HFF-Myc (cell line): ENCODE measurements around the gene COMMD4.
"Not testable (repeated sequence)": the region's sequence is repeated elsewhere in the genome, so short reads cannot be mapped to it uniquely, and the experiment has no call there.

Source experiments
- DNase-seq: peaks from one replicate; pipeline ENCODE4 v3.0.0-alpha.2; 2011; ENCODE audit warnings: low read depth; ENCODE audit errors: extremely low read depth
- H3K4me3 ChIP-seq: replicated peaks from 2 replicates; pipeline ENCODE4 v1.5.1; 2011; ENCODE audit warnings: low read depth, mild to moderate bottlenecking, control low read depth, low read length
- TF ChIP-seq, protein P1 (sequence below): IDR thresholded peaks from 2 replicates; pipeline ENCODE4 v1.5.1; 2012; ENCODE audit warnings: mild to moderate bottlenecking, low read depth, low read length, control low read depth; ENCODE audit errors: missing control alignments

COMMD4 gene

DNA sequence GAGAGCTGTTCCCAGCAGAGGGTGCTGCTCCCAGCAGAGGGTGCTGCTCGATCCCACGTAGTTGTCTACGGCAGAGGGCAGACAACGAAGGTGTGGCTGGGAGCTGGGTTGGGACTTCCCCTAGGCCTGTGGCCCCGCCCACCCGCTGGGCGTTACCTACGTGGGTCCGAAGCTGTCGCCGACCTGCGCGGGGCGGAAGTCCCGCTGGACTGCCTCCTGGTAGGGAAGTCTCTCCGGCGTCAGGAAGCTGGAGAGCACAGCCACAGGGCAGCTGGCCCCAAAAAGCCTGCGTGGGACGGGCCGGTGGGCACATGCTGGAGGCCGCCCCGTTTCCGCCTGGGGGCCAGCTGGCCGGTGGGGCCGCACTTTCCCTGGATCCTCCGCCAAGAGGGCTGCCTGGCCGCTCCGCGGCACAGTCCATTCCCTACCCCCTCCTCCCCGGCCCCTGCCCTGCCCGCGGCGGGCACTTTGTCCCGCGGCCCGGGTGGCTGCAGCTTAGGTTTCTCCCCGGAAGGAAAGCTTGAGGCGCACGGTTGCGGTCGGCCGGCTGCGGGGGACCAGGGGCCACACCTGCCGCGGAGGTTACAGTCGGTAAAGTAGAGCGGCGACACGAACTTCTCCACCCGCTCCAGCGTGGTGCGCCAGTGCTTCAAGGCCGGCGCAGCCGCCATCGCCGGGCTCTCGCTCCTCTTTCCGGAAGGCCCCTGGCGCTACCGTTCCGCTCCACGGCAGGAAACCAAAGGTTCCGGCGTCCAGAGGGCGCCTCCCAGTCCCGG, 32.2 kb downstream of the COMMD4 start, which contains the start of gene MAN2C1:
MAN2C1 (minus strand) TSS at position 695 of the 776 bp plus-strand sequence; CDS start at position 671, 24 bp downstream.
- H3K4me3 ChIP-seq, result peak within 1 kb of the TSS; percentile 86
- TF ChIP-seq, protein P1, sequence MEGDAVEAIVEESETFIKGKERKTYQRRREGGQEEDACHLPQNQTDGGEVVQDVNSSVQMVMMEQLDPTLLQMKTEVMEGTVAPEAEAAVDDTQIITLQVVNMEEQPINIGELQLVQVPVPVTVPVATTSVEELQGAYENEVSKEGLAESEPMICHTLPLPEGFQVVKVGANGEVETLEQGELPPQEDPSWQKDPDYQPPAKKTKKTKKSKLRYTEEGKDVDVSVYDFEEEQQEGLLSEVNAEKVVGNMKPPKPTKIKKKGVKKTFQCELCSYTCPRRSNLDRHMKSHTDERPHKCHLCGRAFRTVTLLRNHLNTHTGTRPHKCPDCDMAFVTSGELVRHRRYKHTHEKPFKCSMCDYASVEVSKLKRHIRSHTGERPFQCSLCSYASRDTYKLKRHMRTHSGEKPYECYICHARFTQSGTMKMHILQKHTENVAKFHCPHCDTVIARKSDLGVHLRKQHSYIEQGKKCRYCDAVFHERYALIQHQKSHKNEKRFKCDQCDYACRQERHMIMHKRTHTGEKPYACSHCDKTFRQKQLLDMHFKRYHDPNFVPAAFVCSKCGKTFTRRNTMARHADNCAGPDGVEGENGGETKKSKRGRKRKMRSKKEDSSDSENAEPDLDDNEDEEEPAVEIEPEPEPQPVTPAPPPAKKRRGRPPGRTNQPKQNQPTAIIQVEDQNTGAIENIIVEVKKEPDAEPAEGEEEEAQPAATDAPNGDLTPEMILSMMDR, result peak; percentile 76
- peak; percentile 93 for DNase-seq

DNA sequence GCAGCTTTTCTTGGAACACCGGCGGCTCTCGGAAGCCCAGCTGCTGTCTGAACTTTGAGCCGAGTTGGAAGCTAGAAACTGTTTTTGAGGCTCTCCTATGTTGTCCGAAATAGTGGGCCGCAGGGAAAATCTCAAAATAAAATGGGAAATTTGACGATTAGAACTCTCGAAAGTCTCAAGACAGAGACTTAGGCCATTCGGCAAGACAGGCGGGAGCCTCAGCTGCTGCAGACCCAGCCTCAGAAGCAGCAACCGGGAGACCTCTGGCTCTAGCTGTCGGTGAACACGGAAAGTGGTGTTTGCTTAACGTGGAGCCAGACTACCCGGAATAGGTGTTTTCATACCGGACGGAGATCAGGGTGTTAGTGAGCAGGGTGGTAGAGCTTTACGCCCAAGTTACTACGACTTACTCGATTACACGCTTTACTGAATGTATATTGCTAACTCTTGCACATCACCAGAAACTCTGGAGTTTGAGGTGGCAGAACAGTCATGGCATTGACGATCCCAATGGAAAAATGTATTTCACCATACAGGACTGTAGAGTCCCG, 32.9 kb downstream of the COMMD4 start:
- TF ChIP-seq, protein P1, result no peak
- H3K4me3 ChIP-seq, result peak overlapping the region; percentile 86

DNA sequence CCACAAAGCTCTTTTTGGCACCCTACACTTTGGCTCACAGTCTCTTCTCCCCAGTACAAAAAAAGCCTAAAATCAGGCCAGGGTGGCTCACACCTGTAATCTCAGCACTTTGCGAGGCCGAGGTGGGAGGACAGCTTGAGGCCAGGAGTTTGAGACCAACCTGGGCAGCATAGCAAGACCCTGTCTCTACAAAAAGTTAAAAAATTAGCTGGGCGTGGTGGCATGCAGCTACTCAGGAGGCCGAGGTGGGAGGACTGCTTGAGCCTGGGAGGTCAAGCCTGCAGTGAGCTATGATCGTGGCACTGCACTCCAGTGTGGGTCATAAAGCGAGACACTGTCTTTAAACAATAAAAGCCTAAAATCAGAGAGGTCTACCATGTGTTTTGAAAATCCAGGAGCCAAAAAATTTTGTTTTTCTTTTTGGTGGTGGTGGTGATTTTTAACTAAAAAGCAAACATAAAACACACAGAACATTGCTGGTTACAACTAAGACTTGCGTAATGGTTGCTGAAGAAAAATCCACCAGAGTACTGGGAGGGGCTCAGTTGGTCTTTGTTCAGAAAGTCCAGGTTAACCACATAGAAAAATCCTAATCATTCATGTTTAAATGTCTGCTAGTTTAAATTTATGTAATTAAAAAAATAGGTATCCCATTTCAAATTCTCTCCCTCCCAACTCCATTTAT, 34.2 kb downstream of the COMMD4 start:
- TF ChIP-seq, protein P1, result no peak
- no peak for DNase-seq
- no peak overlapping the region for H3K4me3 ChIP-seq

More for the DNA sequence above, 32.9 kb downstream of the COMMD4 start:
- DNase-seq, result no peak

DNA sequence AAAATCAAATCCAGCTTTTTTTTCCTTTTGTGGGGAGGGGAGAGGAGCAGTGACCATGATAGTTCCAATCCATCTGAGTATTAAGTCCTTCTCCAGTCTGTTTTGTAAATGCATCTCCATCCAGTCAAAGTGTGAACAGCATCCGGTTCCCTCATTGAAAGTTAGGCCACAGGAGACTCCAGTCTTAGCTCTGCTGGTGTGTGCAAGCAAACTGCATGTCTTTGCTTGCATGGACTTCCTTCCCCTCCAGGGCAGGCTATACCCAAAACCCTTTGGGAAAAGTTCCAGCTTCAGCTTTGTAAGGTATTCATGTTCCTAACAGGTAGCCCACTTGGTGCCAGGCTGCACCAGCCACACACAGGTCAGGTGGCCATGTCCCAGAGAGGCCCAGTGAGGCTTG, 35.6 kb downstream of the COMMD4 start:
- H3K4me3 ChIP-seq, result no peak overlapping the region
- DNase-seq, result no peak

DNA sequence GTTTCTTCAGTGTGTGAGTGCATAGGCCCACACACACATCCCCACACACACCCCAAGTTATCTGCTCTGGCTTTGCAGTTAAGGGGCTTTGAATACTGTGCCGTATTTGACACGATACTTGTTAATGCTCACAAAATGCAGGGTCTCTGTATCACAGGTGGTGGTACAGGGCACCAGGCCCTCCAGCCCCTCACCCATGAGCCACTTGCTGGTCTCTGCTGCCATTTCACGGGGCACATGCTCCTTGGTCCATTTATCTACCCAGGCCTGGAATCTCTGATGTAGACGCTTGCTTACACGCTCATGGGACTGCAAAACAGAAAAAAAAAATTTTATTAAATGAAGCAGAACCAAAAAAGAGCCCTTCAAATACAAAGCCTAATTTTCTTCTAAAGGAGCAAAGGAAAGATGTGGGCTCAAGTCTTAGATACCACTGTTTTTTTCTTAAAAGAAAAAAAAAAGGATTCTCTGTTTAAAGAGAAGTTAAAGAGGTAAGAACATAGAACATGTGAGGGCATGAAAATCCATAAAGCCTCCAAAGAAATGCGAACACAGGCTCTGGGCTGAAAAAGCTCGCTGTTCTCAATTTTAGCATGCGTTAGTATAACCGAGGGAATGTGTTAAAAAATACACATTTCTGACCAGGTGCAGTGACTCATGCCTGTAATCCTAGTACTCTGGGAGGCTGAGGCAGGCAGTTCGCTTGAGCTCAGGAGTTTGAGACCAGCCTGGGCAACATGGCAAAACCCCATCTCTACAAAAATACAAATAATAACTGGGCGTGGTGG, 36.2 kb downstream of the COMMD4 start:
- DNase-seq, result no peak
- no peak overlapping the region for H3K4me3 ChIP-seq
- TF ChIP-seq, protein P1, result no peak

More for the DNA sequence above, 35.6 kb downstream of the COMMD4 start:
- TF ChIP-seq, protein P1, result no peak

DNA sequence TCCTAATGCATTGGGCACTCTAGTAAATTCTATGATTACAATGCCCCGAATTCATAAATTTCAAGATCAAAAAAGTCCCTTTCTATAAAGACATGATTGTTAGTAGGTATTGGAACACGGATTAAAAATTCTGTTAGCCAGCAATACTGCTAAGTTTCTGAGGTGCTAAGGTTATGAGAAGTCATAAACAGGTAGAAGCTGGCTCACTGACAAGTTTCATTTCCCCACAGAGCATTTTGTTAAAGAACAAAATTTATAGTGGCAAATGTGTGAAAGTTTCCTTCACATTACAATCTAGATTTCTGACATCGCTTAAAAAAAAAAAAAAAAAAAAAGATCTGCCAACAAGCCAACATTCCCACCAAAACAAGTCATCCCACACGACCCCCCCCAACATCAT, 44.9 kb downstream of the COMMD4 start:
- DNase-seq, result no peak
- TF ChIP-seq, protein P1, result no peak
- H3K4me3 ChIP-seq, result no peak overlapping the region

DNA sequence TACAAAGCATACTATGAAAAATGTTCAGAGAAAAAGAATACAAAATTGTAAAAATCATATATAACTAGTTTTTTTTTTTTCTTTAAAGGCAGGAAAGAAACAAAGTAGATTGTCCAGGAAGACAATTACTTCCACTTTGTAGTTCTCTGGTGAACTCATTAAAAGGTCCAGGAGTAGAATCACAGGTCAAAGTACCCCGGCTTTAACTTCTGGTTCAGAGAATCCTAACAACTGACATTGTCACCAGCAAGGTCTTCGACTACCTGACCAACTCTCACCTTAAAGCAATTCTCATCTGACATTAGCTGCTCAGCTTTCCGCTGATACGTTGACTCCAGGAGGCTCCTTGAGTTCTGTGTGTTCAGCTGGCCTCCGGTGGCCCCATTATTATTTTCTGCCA, 48.1 kb downstream of the COMMD4 start:
- not testable (repeated sequence) for DNase-seq, H3K4me3 ChIP-seq
